Adrenal gland (tissue), 5 donors: ENCODE results near the gene PTPRD.

Experiments used
- POLR2A ChIP-seq, 2 donors: fragments of 450-650 bp; IDR thresholded peaks; one replicate each; pipeline ENCODE4 v1.6.1; 2017; ENCODE audit warnings: antibody characterized with exemption in 2 of 2, mild to moderate bottlenecking in 2 of 2, moderate library complexity in 1 of 2
- TF ChIP-seq, protein P1 (sequence below), 6 experiments: fragments of 450-650 bp in 4 of 6; fragments of 200-600 bp in 2 of 6; sonication (generic) in 1 of 6; IDR thresholded peaks; 1 replicate in 5 of 6; 2 replicates in 1 of 6; pipeline versions ENCODE4 v1.5.1 to v1.8.0; 2016 to 2021; ENCODE audit warnings: antibody characterized with exemption in 6 of 6, mild to moderate bottlenecking in 2 of 6, moderate library complexity in 1 of 6
- donor health status: DM: no; HTN: no; CAD: no.

DNA sequence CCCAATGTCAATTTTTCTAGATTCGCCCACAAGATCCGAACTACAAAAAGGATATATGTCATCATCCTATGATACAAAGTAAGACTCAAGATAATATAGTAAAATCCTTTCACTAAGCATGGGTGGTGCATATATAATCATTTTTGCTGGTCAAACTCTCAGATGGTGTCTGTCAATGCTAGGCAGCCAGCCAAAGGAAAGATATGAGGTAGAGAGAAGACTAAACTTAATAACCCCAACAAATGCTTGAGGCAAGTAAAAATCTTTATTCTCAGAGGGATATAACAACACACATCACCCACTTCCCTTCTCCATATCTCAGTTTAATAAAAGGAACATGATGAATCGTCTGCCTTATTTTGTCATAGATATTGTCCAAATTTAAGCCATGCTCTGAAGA, 1972.0 kb downstream of the PTPRD start:
- TF ChIP-seq, protein P1, sequence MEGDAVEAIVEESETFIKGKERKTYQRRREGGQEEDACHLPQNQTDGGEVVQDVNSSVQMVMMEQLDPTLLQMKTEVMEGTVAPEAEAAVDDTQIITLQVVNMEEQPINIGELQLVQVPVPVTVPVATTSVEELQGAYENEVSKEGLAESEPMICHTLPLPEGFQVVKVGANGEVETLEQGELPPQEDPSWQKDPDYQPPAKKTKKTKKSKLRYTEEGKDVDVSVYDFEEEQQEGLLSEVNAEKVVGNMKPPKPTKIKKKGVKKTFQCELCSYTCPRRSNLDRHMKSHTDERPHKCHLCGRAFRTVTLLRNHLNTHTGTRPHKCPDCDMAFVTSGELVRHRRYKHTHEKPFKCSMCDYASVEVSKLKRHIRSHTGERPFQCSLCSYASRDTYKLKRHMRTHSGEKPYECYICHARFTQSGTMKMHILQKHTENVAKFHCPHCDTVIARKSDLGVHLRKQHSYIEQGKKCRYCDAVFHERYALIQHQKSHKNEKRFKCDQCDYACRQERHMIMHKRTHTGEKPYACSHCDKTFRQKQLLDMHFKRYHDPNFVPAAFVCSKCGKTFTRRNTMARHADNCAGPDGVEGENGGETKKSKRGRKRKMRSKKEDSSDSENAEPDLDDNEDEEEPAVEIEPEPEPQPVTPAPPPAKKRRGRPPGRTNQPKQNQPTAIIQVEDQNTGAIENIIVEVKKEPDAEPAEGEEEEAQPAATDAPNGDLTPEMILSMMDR (IDR thresholded peaks at IDR 0.05) = no peak
- TF ChIP-seq POLR2A (IDR thresholded peaks at IDR 0.05) = no peak
